ENCODE results near the gene GNL1. TPM values are rescaled to one million over a fixed set of nuclear protein-coding genes. Genes with fewer than 3 reads are reported as not detected.

GNL1 gene
- total and polyA plus RNA-seq, 2 of the 8 experiments (the other 6 are each of a cell fraction or from before 2014, with no cell fraction given) = 42.4 to 67.8 TPM

- Histone ChIP-seq H2AK5ac (ENCODE audit: low read depth, low read length) (no peak overlapping the region), H4K8ac (ENCODE audit: extremely low read depth, insufficient read depth, low read length) (no peak overlapping the region; the same call in 1 of the 2 replicates), H3K4me1 (replicated peaks in 1 of 4; ENCODE audit: control insufficient read depth in 3 of 4, insufficient read depth in 4 of 4, low read length in 3 of 4) (no peaks in the 10 kb centered on the region), H2BK5ac (ENCODE audit: low read depth, low read length) (no peak overlapping the region), H3K79me2 (ENCODE audit: control insufficient read depth in 1 of 2, insufficient read depth in 2 of 2, low read length in 2 of 2) (peaks cover 0 to 5% of the 10 kb centered on the region in 2 experiments; a peak in 1 of 4 replicates), H3K4me3 (ENCODE audit: extremely low read depth in 1 of 4, insufficient read depth in 2 of 4, low read depth in 3 of 4, low read length in 4 of 4) (no peak overlapping the region), H3K27ac (ENCODE audit: low read depth, low read length) (no peak overlapping the region), H3K23me2 (ENCODE audit: low read depth, low read length) (no peaks in the 10 kb centered on the region), H2AFZ (ENCODE audit: low read length) (no peak overlapping the region), H2BK15ac (ENCODE audit: low read length) (no peak overlapping the region), H3K4me2 (ENCODE audit: insufficient read depth in 1 of 2, low read depth in 2 of 2, low read length in 2 of 2) (no peak overlapping the region), H3K9me3 (ENCODE audit: insufficient read depth in 2 of 2, low read depth in 1 of 2, low read length in 1 of 2) (peaks cover 0 to 2% of the 10 kb centered on the region in 2 experiments; a peak in 1 of 4 replicates), H3K36me3 (ENCODE audit: control insufficient read depth in 2 of 4, insufficient read depth in 4 of 4, low read length in 3 of 4) (peaks cover 27 to 90% (median 68%) of the 10 kb centered on the region in 4 experiments), H4K91ac (replicated peaks; ENCODE audit: insufficient read length, low read length) (no peak overlapping the region), H3K27me3 (replicated peaks in 1 of 4; ENCODE audit: control insufficient read depth in 3 of 4, extremely low read depth in 1 of 4, insufficient read depth in 3 of 4, low read length in 3 of 4) (no peaks in the 10 kb centered on the region), H3K14ac (ENCODE audit: insufficient read length) (no peak overlapping the region), H2BK120ac (replicated peaks; ENCODE audit: low read depth, low read length) (no peak overlapping the region), H3K79me1 (ENCODE audit: low read depth, low read length) (peaks cover 2% of the 10 kb centered on the region; the same call in 1 of the 2 replicates), H4K5ac (ENCODE audit: insufficient read length, low read depth, low read length) (no peak overlapping the region), H2BK12ac (ENCODE audit: low read depth, low read length) (no peak overlapping the region), H4K20me1 (replicated peaks in 1 of 2; ENCODE audit: control insufficient read depth in 1 of 2, insufficient read depth in 2 of 2, low read length in 2 of 2) (peaks cover 3 to 15% of the 10 kb centered on the region in 2 experiments), H3K56ac (replicated peaks; ENCODE audit: insufficient read length, low read depth, low read length) (no peak overlapping the region), H3K9ac (replicated peaks in 1 of 4; ENCODE audit: extremely low read depth in 1 of 4, low read depth in 3 of 4, low read length in 3 of 4) (no peak overlapping the region), H3K4ac (replicated peaks; ENCODE audit: insufficient read length, low read depth, low read length) (no peak overlapping the region), H3K18ac (ENCODE audit: extremely low read depth, low read length) (no peak overlapping the region), H2BK20ac (ENCODE audit: low read length) (no peak overlapping the region), H3K23ac (ENCODE audit: insufficient read length) (no peak overlapping the region)
- no peak for FAIRE-seq
- 94% methylated on average over 15 of the region's 15 CpGs; no CpG with 5 or more reads in 1 of the 2 experiments for WGBS, 2 experiments (ENCODE audit: extremely low coverage in 1 of 2, insufficient coverage in 1 of 2, insufficient read length in 1 of 2, insufficient replicate concordance in 2 of 2, low coverage in 1 of 2, low lambda C conversion rate in 2 of 2, missing lambda C conversion rate in 1 of 2)
- TF ChIP-seq BCL11A (IDR thresholded peaks at IDR 0.05; ENCODE audit: low read depth in 2 of 2, low read length in 2 of 2) (no peak), HDAC2 (IDR thresholded peaks at IDR 0.05; ENCODE audit: borderline replicate concordance in 1 of 2, low read depth in 2 of 2, low read length in 2 of 2) (no peak), PHF8 (conservative IDR thresholded peaks at IDR 0.05; ENCODE audit: low read depth, low read length) (no peak), KDM4A (IDR thresholded peaks at IDR 0.05; ENCODE audit: low read depth, low read length, severe bottlenecking) (no peak), SAP30 (IDR thresholded peaks at IDR 0.05; ENCODE audit: insufficient read depth, insufficient replicate concordance, low read length) (no peak), USF2 (IDR thresholded peaks at IDR 0.05; ENCODE audit: low read length) (no peak), JUND (IDR thresholded peaks at IDR 0.05; ENCODE audit: low read length) (no peak), CREB1 (IDR thresholded peaks at IDR 0.05) (no peak), SP4 (IDR thresholded peaks at IDR 0.05; ENCODE audit: low read length) (no peak), FOSL1 (IDR thresholded peaks at IDR 0.05; ENCODE audit: insufficient read depth, low read depth, low read length) (no peak)
- DNase-seq (ENCODE audit: low read depth in 1 of 2, low spot score in 2 of 2) = no peak
- CTCF ChIA-PET (ENCODE audit: partially characterized antibody) = interaction anchor here (0.6 to 2.7 kb wide), 5 partner anchors 12 to 107 kb away, joined by 3 to 9 read pairs (median 4); no protein-coding TSS in a partner anchor
- POLR2A ChIA-PET (ENCODE audit: partially characterized antibody) = interaction anchor here (0.6 to 27.0 kb wide), 13 partner anchors 3 to 114 kb away, joined by 3 to 712 read pairs (median 5); partner anchors contain the start of genes ABCF1, ATAT1, GNL1 and MRPS18B
Observed at GRCh38 chr6:30589754-30590358, 33.6 kb upstream of the GNL1 start.

Measured in H1 (cell line).